Measurements from ENCODE around the gene DLGAP1.

DLGAP1 gene

GRCh38 chr18:3842844-3843243 is 612.3 kb downstream of the DLGAP1 start:
- DNase-seq = no peak

DNA sequence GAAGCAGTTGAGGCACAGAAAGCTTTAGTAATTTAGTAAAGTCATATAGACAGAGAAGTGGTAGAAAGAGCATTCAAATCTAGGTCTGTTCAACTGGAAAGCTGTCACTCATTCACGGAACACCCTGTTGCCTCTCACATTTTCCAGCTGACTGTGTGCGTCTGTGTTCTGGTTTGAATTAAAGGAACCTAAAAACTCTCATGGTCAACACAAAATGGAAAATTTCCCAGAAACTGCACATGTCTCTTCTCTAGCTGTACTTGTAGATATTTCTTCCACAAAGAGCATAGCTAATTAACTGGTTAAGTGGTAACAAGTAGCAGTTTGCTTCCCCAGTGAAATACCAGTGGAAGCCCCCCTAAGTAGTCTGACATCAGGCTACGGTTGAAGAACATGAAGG is 614.3 kb downstream of the DLGAP1 start:
- DNase-seq = no peak

- no peak for DNase-seq
Observed at GRCh38 chr18:3839581-3839981, 615.5 kb downstream of the DLGAP1 start.

GRCh38 chr18:3836483-3837335 is 618.4 kb downstream of the DLGAP1 start:
- no peak for DNase-seq

- DNase-seq = no peak
Observed at GRCh38 chr18:3832025-3832638, 623.0 kb downstream of the DLGAP1 start.

GRCh38 chr18:3830604-3831003 is 624.5 kb downstream of the DLGAP1 start:
- DNase-seq = no peak

DNA sequence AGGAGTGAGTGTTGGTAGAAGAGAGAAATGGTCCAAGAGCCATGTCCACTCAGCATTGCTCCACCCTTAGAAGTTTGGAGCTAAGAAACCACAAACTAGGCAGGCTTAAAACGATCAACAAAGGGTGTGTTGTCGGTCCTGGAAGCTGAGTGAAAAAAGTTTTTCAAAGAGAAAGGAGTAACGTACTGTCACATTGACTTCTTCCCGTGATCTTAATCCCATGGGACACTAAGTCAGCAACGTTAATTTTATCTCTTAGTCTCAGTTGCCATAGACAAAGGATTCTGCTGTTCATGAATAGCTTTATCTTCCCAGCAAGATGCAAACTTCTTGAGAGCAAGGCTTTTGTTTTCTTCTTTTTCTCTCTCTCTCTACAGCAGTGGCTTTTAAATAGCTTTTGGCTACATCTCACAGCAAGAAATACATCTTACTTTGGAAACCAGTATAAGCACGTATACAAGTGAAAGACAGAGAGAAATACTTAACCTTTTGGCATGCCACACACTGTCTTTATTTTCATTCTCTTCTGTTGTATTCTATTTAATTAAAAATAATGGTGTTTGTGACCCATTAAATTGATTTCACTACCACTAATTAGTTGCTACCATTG is 627.8 kb downstream of the DLGAP1 start:
- DNase-seq = no peak

DNA sequence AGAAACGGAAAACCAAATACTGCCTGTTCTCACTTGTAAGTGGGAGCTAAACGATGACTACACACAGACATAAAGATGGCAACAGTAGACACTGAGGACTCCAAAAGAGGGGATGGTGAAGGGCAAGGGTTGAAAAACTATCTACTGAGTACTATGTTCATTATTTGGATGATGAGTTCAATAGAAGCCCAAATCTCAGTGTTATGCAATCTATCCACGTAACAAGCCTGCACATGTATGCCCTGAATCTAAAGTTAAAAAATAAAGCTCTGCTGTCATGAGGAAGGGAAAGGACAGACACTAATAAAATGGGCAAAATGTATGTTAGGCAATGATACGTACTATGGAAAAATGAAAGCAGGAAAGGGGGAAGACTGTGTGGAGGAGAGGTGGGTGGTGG is 629.1 kb downstream of the DLGAP1 start:
- no peak for DNase-seq

DNA sequence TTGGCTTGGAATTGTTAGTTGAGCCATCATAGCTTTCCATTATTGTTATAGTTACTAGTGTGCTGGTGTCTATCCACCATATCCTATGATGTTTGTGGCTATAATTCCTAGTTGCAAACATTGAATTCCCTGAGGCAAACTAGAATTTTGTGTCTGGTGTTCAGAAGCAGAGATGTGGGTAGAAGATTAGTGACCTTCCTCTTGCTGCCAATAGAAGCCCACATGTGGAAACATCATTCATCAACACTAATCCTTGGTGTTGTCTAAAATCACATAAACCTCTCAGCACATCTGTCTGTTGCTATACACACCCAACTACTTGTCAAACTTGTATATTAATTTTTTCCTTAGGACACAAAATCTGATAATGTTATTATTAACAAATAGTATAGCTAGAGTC is 631.0 kb downstream of the DLGAP1 start:
- DNase-seq = no peak

DNA sequence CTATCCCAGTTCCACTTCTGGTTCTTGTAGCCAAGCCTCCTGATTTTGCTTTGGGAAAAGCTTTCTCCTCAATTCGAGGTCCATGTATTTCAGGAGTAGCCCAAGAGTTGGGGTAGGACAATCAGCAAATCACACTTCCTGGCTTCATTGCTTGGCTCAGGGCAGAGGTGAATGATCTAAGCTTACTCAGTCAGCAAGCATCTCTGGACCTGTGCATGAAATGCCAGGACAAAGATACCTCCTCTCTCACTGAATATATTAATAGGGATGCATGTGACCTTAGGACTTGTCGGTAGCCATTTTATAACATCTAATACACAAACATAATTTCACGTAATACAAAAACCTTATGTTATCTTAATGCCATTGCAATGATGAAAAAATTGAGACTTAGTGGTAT is 632.0 kb downstream of the DLGAP1 start:
- DNase-seq = no peak

GRCh38 chr18:3821524-3821923 is 633.6 kb downstream of the DLGAP1 start:
- DNase-seq = no peak

- DNase-seq = no peak
Observed at GRCh38 chr18:3819961-3820360, 635.1 kb downstream of the DLGAP1 start.

GRCh38 chr18:3816610-3817363 is 638.3 kb downstream of the DLGAP1 start:
- DNase-seq = no peak

DNA sequence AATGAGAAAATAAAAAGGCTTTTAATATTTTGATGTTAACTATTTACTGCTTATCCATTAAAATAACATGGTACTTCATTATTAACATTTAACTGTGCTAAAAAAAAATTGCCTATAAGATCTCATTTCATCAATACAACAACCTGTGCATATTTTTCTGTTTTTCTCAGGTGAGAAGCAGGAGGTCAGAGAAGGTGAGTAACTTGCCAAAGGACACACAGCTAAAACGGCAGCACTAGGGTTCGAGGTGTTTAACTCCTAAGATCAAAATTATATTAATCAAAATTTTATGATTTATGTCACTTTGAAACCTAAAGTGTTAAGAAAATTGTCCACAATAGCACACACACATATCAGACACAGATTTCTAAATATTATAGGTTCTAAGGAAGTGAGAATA is 639.1 kb downstream of the DLGAP1 start:
- DNase-seq = no peak

DNA sequence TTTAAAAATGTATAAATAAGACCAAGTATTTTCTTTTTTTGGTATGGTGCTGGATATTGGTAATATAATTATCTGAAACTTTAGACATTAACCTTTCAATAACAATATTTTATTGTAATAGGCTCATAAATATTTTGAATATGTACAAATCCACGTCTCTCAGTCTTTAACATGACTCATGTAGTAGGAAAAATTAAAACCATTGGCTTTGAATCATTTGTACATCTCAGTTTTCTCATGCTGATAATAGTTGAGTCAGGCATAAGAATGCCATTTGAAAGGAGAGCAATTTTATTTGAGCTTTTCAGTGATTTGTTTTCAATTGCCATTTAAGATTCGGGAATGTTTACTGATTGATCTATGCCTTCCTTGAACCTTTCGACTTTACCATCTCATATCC is 640.3 kb downstream of the DLGAP1 start:
- DNase-seq = no peak

GRCh38 chr18:3810296-3810695 is 644.8 kb downstream of the DLGAP1 start:
- DNase-seq = no peak

GRCh38 chr18:3808985-3809780 is 645.9 kb downstream of the DLGAP1 start:
- DNase-seq = no peak

- DNase-seq = no peak
Observed at GRCh38 chr18:3806656-3807055, 648.5 kb downstream of the DLGAP1 start.

DNA sequence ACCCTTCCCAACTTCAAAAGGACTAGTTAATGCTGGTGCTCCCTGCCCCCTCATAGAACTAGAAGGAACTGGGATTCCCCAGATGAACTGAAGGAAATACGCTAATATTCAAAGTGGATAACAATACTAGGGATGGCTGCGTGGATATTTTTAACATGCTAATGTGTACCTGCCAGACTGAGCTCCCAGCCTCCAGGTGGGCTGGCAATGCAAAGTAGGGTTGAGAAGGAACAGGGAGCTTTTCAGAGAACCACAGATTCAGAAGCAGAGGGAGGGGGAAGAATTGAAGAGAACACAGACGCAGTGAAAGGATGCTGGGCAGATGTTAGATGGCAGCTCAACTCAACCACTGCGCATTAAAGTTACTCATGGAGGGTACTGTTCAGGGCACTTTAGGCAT is 650.8 kb downstream of the DLGAP1 start:
- no peak for DNase-seq

- DNase-seq = no peak
Observed at GRCh38 chr18:3803350-3803749, 651.8 kb downstream of the DLGAP1 start.

DNA sequence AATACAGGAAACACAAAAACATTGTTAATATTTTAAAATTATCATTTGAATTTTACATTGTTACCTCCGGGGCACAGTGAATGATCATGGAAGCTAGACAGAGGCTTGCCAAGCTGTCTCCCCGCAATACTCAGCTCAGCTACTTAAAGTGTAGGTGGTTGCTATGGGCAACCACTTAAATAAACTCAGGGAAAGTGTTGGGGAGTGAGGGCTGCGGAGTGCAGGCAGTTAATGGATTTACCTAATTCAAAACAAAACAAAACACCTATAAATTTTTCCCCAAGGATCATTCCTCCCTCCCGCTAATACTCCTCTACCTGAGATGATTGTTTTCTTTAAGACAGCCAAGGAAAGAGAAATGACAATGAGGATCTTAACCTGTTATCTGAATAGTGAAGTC is 655.6 kb downstream of the DLGAP1 start:
- no peak for DNase-seq

DNA sequence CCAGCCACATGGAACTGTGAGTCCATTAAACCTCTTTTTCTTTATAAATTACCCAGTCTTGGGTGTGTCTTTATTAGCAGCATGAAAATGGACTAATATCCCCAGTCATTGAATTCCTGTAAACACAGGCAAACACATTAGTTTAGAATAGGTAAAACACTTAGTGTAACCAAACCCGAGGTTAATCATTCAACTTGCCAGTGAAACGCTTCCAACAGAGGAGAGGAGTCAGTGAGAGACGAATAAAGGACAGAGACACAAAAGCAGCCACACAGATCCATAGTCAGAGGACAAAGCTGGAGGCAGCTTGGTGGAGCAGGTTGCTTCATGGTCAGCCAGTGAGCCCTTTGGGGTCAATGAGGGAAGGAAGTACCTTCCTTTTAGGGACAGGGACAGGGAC is 657.1 kb downstream of the DLGAP1 start:
- DNase-seq = no peak

GRCh38 chr18:3796434-3796833 is 658.7 kb downstream of the DLGAP1 start:
- DNase-seq = no peak

Measured in activated CD8-positive, alpha-beta memory T cell treated with anti-CD3 and anti-CD28 coated beads, Interleukin-2, amount 50 U/mL, for 4 hours (primary cell).